HG03558 (cell line): ENCODE measurements around the gene ZNF264.
"Not testable (repeated sequence)": the region's sequence is repeated elsewhere in the genome, so short reads cannot be mapped to it uniquely, and the experiment has no call there.

Source experiments
- ATAC-seq: cut with Tn5 transposase; IDR thresholded peaks from one replicate; pipeline ENCODE4 v1.9.1; 2021; ENCODE audit warnings: moderate number of reproducible peaks; ENCODE audit not compliant: unreplicated experiment; ENCODE audit errors: extremely low read depth

ZNF264 gene

DNA sequence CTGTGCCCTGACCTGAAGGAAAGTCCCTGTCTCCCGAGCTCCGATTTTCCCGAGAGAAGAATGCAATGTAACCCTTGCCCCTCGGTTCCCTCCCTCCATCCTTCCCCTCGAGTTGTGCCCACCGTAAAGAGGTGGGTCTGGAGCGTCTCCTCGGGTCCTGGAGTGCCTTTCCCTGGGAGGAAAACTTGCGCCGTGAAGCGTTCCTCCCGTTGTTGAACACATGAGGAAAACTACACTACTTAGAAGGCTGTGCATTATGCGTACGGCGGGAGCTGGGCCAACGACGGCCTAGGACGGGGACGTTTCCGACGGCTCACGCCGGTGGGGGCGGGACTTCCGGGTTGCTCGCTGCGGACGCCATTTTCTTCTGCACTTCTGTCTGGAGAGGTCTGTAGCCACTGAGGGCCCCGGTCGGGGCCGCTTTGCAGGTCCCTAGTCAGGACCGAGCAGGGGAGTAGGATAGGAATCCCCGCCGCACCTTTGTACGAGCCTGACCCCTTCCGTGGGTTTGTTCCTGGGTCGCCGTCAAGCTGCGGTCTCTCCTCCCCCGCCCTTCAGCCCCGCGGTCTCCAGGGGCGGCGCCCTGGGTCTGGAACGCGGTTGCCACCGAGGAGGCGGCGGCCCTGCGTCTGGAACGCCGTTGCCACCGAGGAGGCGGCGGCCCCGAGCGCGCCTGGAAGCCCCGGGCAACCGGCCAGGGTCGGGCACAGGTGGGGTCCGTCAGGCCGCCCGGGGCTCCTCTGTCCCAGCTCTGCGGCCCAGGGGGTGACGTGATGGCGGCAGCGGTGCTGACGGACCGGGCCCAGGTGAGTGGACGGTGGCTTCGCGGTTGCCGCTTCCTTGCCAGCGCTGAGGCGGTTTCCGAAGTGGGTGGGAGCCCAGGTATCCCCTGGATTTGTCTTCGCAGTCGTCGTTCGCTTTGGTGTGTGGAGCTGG is at the start of gene ZNF264:
Gene ZNF264 (plus strand): TSS at position 360 of the 936 bp plus-strand sequence. CDS start 414 bp downstream, at position 774.
- peak; percentile 68 for ATAC-seq

DNA sequence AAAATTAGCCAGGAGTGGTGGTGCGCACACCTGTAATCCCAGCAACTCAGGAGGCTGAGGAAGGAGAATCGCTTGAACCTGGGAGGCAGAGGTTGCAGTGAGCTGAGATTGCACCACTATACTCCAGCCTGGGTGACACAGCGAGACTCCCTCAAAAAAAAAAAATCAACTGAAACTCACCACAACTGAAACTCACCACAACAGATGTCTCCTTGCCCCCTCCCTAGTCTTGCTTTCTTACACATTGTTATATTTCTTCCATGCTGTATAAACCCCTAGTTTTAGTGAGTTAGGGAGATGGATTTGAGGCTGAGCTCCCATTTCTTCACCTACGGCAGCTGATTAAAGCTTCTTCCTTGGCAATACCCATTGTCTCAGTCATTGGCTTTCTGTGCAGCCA is 49.6 kb upstream of the ZNF264 start:
- no peak for ATAC-seq

DNA sequence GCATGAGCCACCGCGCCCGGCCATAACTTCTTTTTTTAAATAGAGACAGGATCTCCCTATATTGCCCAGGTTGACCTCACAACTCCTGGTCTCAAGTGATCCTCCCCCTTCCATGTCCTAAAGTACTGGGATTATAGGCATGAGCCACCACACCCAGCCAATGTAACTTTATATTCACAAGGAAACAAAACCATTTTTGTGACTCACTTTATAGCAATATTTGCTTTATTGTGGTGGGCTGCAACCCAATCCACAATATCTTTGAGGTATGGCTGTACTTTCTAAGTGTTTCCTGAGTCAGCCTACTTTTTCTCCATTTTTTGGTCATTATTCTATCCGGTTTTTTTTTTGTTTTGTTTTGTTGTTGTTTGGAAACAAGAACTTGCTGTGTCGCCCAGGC is 38.4 kb upstream of the ZNF264 start:
- ATAC-seq, result no peak

DNA sequence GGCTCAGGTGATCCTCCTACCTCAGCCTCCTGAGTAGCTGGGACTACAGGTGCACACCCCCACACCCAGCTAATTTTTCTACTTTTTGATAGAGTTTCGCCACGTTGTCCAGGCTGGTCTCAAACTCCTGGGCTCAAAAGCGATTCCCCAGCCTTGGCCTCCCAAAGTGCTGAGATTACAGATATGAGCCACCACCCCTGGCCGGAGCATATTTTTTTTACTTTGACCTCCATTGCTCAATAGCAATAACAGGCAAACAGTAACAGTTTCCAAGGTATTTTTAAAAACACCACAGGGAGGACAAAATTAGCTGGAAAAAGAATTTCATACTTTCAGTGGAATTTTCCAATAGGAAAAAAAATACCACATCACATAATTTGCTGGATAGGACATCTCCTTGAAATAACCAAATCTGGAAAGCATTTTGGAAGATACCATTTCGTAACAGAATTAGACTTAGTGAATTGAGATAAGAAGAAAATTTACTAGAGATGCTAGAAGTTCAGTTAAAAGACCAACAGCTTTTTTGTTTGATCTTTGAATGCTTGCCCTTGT is 29.2 kb upstream of the ZNF264 start:
- ATAC-seq, result no peak

DNA sequence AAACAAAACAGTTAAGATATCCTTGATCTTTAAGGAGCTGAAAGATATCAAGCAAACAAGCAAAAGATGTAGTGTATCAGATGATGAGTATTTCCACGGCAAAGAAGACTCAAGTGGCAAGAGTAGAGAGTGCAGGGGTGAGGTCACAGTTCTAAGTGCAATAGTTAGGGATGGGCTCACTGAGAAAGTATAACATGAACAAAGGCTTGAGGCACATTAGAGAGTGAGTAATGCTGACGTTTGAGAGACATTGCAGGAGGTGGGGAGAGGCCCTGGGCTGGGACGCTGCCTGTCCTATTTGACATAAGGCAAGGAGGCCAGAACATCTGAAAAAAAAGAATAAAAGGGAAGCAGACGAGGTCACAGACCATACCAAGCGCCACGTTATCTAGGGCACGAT is 25.5 kb upstream of the ZNF264 start:
- no peak for ATAC-seq

DNA sequence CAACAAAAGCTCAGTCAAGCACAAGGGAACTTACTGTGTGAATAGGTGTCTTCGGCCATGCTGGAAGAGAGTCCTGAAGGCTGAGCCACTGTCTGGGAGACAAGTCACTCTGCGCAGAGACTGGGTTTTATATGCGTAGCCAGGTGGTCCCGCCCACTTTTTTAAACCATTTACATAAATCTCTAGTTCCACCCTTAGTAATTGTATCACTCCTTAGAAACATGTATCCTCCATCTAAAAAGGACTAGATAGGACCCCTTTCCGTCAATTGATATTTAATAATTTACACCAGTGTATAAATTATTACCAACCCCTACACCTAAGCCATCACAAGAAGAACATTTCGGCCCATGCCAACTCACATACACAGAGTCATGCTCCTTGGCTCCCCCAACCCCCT is 23.9 kb upstream of the ZNF264 start, which contains the start of gene DUXA:
Gene DUXA (minus strand): TSS at position 101 of the 400 bp plus-strand sequence. CDS start 42 bp downstream, at position 59.
- no peak for ATAC-seq

DNA sequence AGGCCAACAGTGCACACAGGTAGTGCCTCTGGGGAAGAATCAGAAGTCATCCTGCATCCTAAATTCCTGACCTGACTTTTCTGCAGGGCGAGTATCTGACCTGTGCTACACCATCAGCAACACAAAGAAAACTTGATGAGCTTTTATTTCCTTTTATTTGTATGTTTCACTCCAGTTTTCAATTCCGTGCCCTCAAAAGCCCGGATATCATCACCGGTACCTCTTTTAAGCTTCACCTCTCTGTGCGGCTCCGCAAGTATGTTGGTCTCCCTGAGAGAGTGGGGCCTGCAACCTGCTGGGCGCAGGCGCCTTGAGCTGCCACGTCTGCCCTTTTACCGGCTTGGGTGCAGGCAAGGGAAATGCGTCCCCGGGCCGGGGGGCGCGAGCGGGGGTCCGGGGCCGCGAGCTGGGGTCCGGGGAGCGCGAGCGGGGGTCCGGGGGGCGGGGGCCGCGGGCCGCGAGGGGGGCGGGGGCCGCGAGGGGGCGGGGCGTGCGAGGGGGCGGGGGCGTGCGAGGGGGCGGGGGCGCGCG is 19.7 kb upstream of the ZNF264 start:
- no peak for ATAC-seq

DNA sequence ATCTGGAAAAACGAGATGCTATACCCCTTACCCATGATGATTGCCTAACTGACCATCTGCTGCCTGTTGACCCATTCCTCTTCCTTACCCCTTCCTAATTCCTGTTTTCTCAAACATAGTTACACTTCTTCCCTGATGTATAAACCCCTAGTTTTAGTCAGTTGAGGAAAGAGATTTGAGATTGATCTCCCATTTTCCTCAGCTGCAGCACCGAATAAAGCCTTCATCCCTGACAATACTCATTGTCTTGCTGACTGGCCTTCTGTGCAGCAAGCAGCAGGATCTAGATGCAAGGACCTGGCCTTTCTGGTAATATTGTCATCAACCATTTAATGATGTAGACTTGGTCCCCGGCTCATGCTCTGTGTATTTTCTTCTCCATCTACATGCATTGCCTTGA is 999 bp upstream of the ZNF264 start:
- ATAC-seq, result no peak

DNA sequence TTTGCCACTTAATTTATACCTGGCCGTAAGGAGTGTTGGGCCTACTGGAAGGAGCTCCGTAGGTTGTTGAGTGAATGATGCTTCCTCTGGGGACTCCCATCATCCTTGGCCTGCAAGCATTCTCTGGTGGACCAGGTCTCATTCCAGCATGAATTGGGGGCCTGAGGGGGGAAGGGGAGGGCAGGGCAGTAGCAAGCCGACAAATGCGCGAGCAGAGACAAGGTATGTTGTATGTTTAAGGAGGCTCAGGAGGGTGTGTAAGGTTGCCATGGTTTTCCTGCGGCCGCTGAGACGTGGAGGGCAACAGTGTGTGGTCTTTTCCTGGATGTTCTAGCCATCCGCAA is 749 bp downstream of the ZNF264 start:
- ATAC-seq, result no peak

DNA sequence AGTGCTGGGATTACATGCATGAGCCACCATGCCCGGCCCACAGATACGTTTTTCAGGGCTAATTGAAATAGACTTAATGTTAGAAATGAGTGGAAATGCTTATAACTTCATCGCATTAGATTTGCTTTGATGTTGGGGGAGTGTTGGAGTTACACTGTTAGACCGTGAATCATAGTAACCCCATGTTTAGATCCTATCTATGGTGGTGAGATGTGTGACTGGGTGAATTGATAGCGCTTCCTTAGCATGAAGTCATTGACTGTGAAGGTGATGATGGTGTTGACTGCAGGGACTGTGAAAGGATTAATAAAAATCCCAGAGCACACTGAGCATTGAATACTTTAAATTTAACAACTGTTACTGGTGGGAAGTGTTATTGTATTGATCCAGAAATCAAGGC is 1.7 kb downstream of the ZNF264 start:
- ATAC-seq, result no peak

DNA sequence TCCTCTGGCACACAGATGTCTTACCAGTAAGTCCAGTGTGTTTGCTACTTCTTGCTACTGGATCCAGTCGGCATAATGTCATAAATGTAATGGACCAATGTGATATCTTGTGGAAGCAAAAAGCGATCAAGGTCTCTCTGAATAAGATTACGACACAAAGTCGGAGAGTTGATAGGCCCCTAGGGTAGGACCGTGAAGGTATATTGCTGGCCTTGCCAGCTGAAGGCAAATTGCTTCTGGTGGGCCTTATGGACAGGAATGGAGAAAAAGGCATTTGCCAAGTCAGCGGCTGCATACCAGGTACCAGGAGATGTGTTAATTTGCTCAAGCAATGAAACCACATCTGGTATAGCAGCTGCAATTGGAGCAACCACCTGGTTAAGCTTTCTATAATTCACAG is 6.6 kb downstream of the ZNF264 start:
- not testable (repeated sequence) for ATAC-seq

DNA sequence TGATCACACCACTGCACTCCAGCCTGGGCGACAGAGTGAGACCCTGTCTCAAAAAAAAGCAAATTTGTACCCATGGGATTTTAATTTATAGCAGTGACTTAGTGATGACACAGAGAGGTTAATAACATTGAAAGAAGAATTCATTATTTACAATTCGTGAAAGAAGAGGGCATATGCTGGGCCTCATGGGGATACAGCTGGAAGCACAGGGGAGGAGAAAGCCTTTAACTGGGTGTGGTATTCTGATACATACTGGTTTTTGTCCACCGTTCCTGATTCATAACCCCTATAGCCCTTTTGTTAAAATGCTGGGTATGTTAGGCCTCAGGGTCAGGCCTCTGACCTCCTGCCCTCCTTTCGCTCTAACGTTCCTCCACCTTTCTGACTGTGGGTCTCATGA is 10.9 kb downstream of the ZNF264 start:
- no peak for ATAC-seq

DNA sequence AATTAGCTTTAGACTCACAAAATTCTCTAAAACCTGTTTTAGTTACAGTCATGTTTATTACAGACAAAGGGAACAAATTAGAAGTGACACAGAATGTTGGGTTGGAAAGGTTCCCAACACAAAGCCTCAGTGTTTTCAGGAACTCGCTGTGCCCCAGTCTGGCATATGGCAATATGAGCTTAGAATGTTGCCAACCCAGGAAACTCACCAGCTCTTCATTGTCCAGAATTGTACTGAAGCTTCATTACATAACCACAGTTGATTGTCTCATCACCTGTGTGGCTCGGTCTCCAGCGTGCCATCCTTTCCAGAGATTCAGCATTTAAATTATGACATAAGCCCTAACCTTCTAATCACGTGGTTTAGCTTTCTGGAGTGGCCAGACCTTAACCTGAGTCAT is 19.1 kb downstream of the ZNF264 start:
- no peak for ATAC-seq

DNA sequence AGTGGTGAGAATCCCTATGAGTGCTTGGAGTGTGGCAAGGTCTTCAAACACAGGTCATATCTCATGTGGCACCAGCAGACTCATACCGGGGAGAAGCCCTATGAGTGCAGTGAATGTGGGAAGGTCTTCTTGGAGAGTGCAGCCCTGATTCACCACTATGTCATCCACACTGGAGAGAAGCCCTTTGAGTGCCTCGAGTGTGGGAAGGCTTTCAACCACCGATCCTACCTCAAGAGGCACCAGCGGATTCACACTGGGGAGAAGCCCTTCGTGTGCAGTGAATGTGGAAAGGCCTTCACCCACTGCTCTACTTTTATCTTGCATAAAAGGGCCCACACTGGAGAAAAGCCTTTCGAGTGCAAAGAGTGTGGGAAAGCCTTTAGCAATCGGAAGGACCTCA is 20.8 kb downstream of the ZNF264 start:
- no peak for ATAC-seq

DNA sequence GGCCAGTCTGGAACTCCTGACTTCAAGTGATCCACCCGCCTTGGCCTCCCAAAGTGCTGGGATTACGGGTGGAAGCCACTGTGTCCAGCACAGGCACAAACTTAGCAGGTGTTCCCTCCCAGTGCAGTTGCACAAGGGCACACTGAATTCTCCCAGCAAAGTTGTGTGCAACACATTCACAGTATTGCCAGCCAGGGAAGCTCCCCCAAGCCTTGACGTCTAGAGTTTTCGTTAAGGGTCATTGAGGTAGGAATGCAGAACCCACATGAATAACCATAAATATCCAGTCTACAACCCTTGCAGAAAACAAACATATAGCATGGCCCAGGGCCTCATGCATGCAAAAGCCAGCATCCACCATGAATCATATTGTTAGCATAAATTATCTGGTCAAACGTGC is 36.2 kb downstream of the ZNF264 start:
- no peak for ATAC-seq

DNA sequence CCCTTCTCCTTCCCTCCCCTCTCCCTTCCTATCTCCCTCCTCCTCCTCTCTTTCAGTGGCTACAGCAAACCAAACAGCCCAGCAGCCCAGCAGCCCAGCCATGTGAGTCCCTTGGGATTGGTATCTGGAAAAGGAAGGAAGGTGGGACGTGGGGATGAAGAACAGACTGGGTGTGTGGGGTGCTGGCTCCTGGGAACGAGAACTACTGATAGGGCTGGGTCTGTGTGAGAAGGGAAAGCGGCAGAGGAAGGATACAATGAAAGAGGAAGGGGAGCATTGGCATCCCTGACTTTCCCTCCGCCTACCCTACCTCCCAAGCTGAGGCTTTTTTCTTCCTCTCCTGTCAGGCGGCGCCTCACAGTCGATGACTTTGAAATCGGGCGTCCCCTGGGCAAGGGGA is 40.4 kb downstream of the ZNF264 start:
- ATAC-seq, result no peak

DNA sequence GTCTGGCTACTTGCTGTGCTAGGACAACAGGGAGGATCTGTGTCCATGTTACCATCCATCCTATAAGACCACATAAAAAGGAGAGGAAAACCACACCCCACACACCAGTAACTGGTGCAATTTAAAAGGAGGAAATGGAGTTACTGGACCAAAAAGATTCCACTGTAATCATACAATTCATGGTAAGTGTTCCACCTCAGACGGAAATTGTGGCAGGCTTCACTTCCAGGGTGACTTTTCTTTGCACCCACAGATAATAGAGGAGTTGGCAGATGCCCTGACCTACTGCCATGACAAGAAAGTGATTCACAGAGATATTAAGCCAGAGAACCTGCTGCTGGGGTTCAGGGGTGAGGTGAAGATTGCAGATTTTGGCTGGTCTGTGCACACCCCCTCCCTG is 41.9 kb downstream of the ZNF264 start:
- no peak for ATAC-seq

DNA sequence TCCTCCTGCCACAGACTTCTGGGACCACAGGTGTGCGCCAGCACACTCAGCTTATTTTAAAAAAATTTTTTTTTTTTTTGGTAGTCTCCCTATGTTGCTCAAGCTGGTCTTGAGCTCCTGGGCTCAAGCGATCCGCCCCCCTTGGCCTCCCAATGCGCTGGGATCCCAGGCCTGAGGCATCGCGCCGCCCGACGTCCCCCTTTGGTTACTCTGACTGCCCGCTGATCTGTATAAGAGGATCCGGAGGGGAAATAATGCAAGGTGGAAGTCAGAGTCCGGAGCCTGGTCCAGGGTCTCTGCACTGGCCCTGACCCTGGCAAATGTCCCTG is 48.6 kb downstream of the ZNF264 start:
- ATAC-seq, result no peak

DNA sequence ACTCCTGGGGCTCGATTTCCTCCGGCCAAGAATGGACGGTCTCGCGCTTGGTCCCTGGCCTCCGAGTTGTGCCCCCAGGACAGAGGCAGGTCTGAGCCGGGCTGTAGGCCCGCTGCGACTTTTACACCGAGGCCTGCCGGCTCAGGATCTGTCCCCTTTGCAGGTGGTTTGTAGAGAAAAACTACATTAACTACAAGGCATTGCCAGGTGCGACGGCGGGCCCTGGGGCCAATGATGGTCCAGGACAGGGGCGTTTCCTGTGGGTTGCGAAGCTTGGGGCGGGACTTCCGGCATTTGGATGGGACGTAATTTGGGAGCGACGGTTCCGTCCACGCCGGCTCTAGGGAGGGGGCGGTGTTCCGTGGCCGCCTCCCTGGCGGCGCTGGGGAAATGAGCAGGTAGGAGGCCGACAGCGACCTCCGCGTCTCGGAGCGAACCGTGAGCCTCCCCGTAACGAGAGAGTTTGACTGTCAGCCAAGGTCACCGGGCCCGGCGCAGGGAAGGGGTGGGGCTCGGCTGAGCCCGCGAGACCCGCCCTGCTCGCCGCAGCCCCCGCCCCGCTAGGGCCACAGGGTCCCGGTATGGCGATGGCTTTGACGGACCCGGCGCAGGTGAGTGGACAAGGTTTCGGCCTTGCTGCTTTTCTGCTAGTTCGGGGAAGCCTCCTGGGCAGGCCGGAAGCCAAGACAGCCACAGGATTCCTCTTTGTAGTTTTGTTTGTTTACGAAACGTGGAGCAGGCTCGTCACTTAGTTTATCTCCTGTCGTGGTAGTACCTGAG is 49.2 kb downstream of the ZNF264 start, which contains the start of gene ZNF805:
Gene ZNF805 (plus strand): TSS at position 322 of the 780 bp plus-strand sequence. CDS start 260 bp downstream, at position 582.
- no peak for ATAC-seq

DNA sequence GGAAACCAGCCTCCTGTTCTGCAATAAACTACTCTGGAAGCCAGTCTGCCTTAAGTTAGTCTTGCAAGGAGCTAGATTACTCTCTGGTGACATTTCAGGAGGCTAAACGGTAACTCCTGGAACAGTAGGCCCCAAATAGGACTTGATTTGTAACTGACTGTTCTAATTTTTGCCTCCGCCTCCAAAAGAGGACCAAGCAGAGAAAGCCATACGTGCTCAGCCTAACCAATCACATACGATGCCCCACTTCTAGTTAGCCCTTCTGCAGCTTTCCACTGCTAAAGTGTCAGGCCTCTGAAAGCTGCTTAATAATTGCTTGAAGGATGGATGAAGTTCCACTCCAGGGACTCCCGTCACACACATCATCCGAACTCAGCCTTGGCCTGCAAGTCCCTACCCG is 49.9 kb downstream of the ZNF264 start:
- ATAC-seq, result no peak

DNA sequence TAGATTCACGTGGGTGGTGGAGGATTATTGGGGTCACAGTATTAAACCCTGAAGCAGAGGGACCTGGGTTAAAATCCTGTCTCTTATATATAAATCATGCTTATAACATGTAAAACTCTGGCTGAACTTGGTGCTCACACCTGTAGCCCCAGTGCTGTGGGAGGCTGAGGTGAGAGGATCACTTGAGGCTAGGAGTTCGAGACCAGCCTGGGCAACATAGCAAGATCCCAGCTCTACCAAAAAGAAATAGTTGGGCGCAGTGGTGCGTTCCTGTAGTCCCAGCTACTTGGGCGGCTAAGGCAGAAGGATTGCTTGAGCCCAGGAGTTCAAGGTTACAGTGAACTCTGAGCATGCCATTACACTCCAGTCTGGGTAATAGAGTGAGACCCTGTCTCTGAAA is 51.5 kb downstream of the ZNF264 start:
- no peak for ATAC-seq
